Measurements from ENCODE around the gene TOR1AIP1.
"Not testable (repeated sequence)": the region's sequence is repeated elsewhere in the genome, so short reads cannot be mapped to it uniquely, and the experiment has no call there.

Gene TOR1AIP1

GRCh38 chr1:179950651-179951050 lies 68.6 kb downstream of the TOR1AIP1 start:
- Histone ChIP-seq H3K27ac (ENCODE audit: low read length) (no peak overlapping the region), H3K4me3 (ENCODE audit: low read depth in 1 of 2, low read length in 2 of 2) (no peak overlapping the region), H3K27me3 (ENCODE audit: low read depth, low read length) (no peaks in the 10 kb centered on the region), H3K9me3 (ENCODE audit: control insufficient read depth in 1 of 2, low read length in 2 of 2) (no peaks in the 10 kb centered on the region), H3K4me1 (ENCODE audit: control insufficient read depth in 1 of 2, insufficient read depth in 2 of 2, low read length in 2 of 2) (peaks cover 0 to 4% of the 10 kb centered on the region in 2 donors), H3K36me3 (ENCODE audit: control insufficient read depth in 1 of 2, insufficient read depth in 2 of 2, low read length in 2 of 2) (no peaks in the 10 kb centered on the region)

DNA sequence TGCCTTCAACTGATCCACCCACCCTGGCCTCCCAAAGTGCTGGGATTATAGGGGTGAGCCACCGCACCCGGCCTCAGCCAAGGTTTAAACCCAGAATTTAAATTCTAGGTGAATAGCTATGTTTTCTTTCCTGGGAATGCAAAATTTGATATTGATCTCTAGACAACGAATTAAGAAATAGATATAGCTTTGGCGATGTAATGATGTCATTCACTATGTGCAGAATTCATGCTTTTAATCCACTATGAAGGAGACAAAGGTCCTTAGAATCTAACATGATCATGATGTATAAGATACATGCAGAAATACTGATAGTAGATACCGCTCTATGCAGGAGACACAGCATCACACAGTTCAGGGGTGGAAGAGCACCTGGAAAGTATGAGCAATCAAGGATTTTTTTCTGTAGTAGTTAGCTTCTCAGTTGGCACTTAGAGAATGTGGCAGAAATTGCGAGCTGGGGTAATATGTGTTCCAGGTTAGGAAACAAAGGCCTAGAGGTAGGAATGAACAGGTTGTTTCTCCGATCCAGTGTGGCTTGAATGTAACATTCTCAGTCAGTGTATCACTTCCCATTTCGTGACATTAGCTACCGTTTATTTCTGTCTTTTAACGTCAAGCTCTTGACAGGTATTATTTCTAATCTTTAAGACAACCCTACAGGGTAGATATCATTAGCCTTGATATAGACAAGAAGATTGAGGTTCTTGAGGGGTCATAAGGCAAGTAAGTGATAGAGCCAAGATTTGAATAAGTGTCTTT lies 69.5 kb downstream of the TOR1AIP1 start:
- peaks cover 4 to 8% of the 10 kb centered on the region in 2 donors for H3K4me1 ChIP-seq (ENCODE audit: control insufficient read depth in 1 of 2, insufficient read depth in 2 of 2, low read length in 2 of 2)
- H3K27ac ChIP-seq (ENCODE audit: low read length) = no peak overlapping the region
- H3K4me3 ChIP-seq (ENCODE audit: low read depth in 1 of 2, low read length in 2 of 2) = no peak overlapping the region
- H3K9me3 ChIP-seq (ENCODE audit: control insufficient read depth in 1 of 2, low read length in 2 of 2) = no peaks in the 10 kb centered on the region
- no peaks in the 10 kb centered on the region for H3K27me3 ChIP-seq (ENCODE audit: low read depth, low read length)
- H3K36me3 ChIP-seq (ENCODE audit: control insufficient read depth in 1 of 2, insufficient read depth in 2 of 2, low read length in 2 of 2) = no peaks in the 10 kb centered on the region

DNA sequence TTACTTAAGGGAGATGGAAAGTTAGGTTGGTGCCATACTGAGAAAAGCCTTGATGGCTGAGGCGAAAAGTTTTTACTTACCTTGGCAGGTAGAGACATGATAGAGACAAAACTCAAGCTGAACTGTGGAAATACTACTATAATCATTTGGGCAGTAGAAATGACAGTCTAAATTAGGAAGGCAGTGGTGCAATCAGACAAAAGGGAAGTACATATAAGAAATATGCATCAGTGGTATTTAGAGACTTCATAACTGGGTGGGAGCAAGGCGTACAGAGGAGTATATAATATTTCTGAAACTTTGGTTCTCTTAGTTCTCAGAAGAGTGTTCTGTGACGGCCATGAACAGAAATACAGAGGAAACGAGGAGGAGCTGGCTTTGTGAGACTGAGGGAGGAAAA lies 70.1 kb downstream of the TOR1AIP1 start:
- no peak overlapping the region for H3K27ac ChIP-seq (ENCODE audit: low read length)
- no peaks in the 10 kb centered on the region for H3K27me3 ChIP-seq (ENCODE audit: low read depth, low read length)
- H3K4me3 ChIP-seq (ENCODE audit: low read depth in 1 of 2, low read length in 2 of 2) = no peak overlapping the region
- no peaks in the 10 kb centered on the region for H3K9me3 ChIP-seq (ENCODE audit: control insufficient read depth in 1 of 2, low read length in 2 of 2)
- no peaks in the 10 kb centered on the region for H3K36me3 ChIP-seq (ENCODE audit: control insufficient read depth in 1 of 2, insufficient read depth in 2 of 2, low read length in 2 of 2)
- H3K4me1 ChIP-seq (ENCODE audit: control insufficient read depth in 1 of 2, insufficient read depth in 2 of 2, low read length in 2 of 2) = peaks cover 7 to 12% of the 10 kb centered on the region in 2 donors

DNA sequence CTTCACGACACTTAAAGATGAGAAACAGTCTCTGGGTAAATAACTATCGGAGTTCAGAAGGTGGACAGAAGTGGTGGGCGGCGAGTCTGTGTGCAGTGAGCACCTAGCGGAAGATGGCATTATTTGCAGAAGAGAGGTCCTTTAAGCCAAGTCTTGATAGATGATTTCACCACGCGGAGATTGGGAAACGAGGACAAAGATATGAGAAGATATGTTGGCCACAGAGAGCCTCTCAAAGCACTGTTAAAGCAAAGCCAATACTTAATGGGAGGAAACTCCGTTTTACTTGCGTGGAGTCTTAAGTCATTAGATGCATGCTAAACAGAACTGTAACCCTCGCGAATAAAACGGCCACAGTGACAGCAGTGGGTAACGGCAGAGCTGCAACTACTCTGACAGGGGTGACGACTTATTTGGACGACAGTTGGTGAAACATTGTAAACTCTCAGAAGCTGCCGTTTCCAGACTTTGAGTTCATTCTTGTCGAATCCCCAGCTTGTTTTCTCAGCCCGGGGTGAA lies 71.9 kb downstream of the TOR1AIP1 start:
- H3K36me3 ChIP-seq (ENCODE audit: control insufficient read depth in 1 of 2, insufficient read depth in 2 of 2, low read length in 2 of 2) = no peaks in the 10 kb centered on the region
- H3K4me3 ChIP-seq (ENCODE audit: low read depth in 1 of 2, low read length in 2 of 2) = peak overlapping the region; percentile 83 to 89
- peak overlapping the region; percentile 93 for H3K27ac ChIP-seq (ENCODE audit: low read length)
- H3K4me1 ChIP-seq (ENCODE audit: control insufficient read depth in 1 of 2, insufficient read depth in 2 of 2, low read length in 2 of 2) = peaks cover 17 to 24% of the 10 kb centered on the region in 2 donors
- no peaks in the 10 kb centered on the region for H3K27me3 ChIP-seq (ENCODE audit: low read depth, low read length)
- no peaks in the 10 kb centered on the region for H3K9me3 ChIP-seq (ENCODE audit: control insufficient read depth in 1 of 2, low read length in 2 of 2)

- Histone ChIP-seq H3K4me3 (ENCODE audit: low read depth in 1 of 2, low read length in 2 of 2) (peak within 1 kb of the TSS; percentile 83 to 89), H3K36me3 (ENCODE audit: control insufficient read depth in 1 of 2, insufficient read depth in 2 of 2, low read length in 2 of 2) (no peaks in the 10 kb centered on the region), H3K4me1 (ENCODE audit: control insufficient read depth in 1 of 2, insufficient read depth in 2 of 2, low read length in 2 of 2) (peaks cover 17 to 24% of the 10 kb centered on the region in 2 donors), H3K27ac (ENCODE audit: low read length) (peak within 1 kb of the TSS; percentile 93), H3K9me3 (ENCODE audit: control insufficient read depth in 1 of 2, low read length in 2 of 2) (no peaks in the 10 kb centered on the region), H3K27me3 (ENCODE audit: low read depth, low read length) (no peaks in the 10 kb centered on the region)
These were observed 72.6 kb downstream of the TOR1AIP1 start, which contains the start of gene CEP350 for GRCh38 chr1:179954493-179955286. TSS of gene CEP350 (plus strand) at chr1:179954810. CDS start at chr1:179986182, 31,372 bp downstream.

DNA sequence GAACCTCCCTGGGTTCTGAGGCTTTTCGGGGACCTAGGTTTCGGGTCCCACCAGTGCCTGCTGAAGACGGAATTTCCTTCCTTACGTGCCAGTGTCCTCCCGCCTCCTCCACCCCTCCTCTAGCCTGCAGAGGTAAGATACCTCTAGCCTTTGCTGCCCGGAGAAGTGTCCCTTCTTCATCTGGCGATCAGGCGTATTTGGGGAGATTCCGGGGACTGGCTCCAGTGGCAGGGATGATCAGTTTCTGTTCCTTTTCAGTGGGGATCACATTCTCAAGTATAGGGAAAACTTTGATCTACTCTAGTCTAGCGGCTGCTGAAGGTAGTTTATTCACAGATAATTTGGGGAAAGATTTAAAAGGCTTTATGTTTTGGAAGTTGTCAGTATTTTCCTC lies 73.2 kb downstream of the TOR1AIP1 start:
- H3K36me3 ChIP-seq (ENCODE audit: control insufficient read depth in 1 of 2, insufficient read depth in 2 of 2, low read length in 2 of 2) = no peaks in the 10 kb centered on the region
- H3K27ac ChIP-seq (ENCODE audit: low read length) = peak overlapping the region; percentile 93
- peaks cover 17 to 24% of the 10 kb centered on the region in 2 donors for H3K4me1 ChIP-seq (ENCODE audit: control insufficient read depth in 1 of 2, insufficient read depth in 2 of 2, low read length in 2 of 2)
- peak overlapping the region; percentile 83 to 89 for H3K4me3 ChIP-seq (ENCODE audit: low read depth in 1 of 2, low read length in 2 of 2)
- no peaks in the 10 kb centered on the region for H3K27me3 ChIP-seq (ENCODE audit: low read depth, low read length)
- no peaks in the 10 kb centered on the region for H3K9me3 ChIP-seq (ENCODE audit: control insufficient read depth in 1 of 2, low read length in 2 of 2)

DNA sequence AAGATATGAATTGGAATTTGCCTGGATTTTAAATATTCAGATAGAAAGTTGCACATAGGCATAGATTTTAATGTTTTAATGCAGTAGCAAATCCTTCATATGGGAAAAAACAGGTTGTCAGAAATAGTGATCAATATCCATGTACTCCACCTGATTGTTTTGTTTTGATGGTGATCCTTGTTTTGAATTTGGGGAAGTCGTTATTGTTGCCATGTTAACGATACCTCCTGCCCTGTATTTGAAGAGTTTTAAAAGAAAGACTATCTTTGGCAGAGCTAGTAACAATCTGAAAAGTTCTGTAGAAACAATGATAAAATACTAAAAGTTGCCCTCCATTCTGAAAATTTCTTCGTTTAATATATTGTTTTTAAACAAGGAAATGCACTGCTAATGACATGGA lies 73.6 kb downstream of the TOR1AIP1 start:
- H3K36me3 ChIP-seq (ENCODE audit: control insufficient read depth in 1 of 2, insufficient read depth in 2 of 2, low read length in 2 of 2) = no peaks in the 10 kb centered on the region
- H3K27me3 ChIP-seq (ENCODE audit: low read depth, low read length) = no peaks in the 10 kb centered on the region
- peaks cover 17 to 24% of the 10 kb centered on the region in 2 donors for H3K4me1 ChIP-seq (ENCODE audit: control insufficient read depth in 1 of 2, insufficient read depth in 2 of 2, low read length in 2 of 2)
- H3K27ac ChIP-seq (ENCODE audit: low read length) = peak overlapping the region; percentile 93
- H3K9me3 ChIP-seq (ENCODE audit: control insufficient read depth in 1 of 2, low read length in 2 of 2) = no peaks in the 10 kb centered on the region
- H3K4me3 ChIP-seq (ENCODE audit: low read depth in 1 of 2, low read length in 2 of 2) = peak overlapping the region; percentile 83 to 89

GRCh38 chr1:179958359-179958758 lies 76.3 kb downstream of the TOR1AIP1 start:
- Histone ChIP-seq H3K4me1 (ENCODE audit: control insufficient read depth in 1 of 2, insufficient read depth in 2 of 2, low read length in 2 of 2) (peaks cover 17 to 24% of the 10 kb centered on the region in 2 donors), H3K4me3 (ENCODE audit: low read depth in 1 of 2, low read length in 2 of 2) (no peak overlapping the region), H3K27me3 (ENCODE audit: low read depth, low read length) (no peaks in the 10 kb centered on the region), H3K36me3 (ENCODE audit: control insufficient read depth in 1 of 2, insufficient read depth in 2 of 2, low read length in 2 of 2) (peaks cover 0 to 4% of the 10 kb centered on the region in 2 donors), H3K27ac (ENCODE audit: low read length) (no peak overlapping the region), H3K9me3 (ENCODE audit: control insufficient read depth in 1 of 2, low read length in 2 of 2) (no peaks in the 10 kb centered on the region)

DNA sequence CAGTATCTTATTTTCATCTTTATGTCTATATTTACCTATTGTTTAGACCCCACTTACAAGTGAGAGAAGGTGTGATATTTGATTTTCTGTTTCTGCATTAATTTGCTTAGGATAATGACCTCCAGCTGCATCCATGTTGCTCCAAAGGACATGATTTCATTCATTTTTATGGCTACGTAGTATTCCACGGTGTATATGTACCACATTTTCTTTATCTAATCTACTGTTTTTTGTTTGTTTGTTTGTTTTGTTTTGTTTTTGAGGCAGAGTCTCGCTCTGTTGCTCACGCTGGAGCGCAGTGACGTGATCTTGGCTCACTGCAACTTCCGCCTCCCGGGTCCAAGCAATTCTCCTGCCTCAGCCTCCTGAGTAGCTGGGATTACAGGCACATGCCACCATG lies 80.1 kb downstream of the TOR1AIP1 start:
- H3K27me3 ChIP-seq (ENCODE audit: low read depth, low read length); H3K9me3 ChIP-seq (ENCODE audit: control insufficient read depth in 1 of 2, low read length in 2 of 2); H3K36me3 ChIP-seq (ENCODE audit: control insufficient read depth in 1 of 2, insufficient read depth in 2 of 2, low read length in 2 of 2); H3K27ac ChIP-seq (ENCODE audit: low read length); H3K4me3 ChIP-seq (ENCODE audit: low read depth in 1 of 2, low read length in 2 of 2): not testable (repeated sequence)
- peaks cover 12 to 17% of the 10 kb centered on the region in 2 donors for H3K4me1 ChIP-seq (ENCODE audit: control insufficient read depth in 1 of 2, insufficient read depth in 2 of 2, low read length in 2 of 2)

- peaks cover 0 to 8% of the 10 kb centered on the region in 2 donors for H3K36me3 ChIP-seq (ENCODE audit: control insufficient read depth in 1 of 2, insufficient read depth in 2 of 2, low read length in 2 of 2)
- peaks cover 2 to 15% of the 10 kb centered on the region in 2 donors for H3K4me1 ChIP-seq (ENCODE audit: control insufficient read depth in 1 of 2, insufficient read depth in 2 of 2, low read length in 2 of 2)
- H3K9me3 ChIP-seq (ENCODE audit: control insufficient read depth in 1 of 2, low read length in 2 of 2) = peaks cover 0 to 3% of the 10 kb centered on the region in 2 donors
These were observed 84.5 kb downstream of the TOR1AIP1 start for GRCh38 chr1:179966551-179966950.

DNA sequence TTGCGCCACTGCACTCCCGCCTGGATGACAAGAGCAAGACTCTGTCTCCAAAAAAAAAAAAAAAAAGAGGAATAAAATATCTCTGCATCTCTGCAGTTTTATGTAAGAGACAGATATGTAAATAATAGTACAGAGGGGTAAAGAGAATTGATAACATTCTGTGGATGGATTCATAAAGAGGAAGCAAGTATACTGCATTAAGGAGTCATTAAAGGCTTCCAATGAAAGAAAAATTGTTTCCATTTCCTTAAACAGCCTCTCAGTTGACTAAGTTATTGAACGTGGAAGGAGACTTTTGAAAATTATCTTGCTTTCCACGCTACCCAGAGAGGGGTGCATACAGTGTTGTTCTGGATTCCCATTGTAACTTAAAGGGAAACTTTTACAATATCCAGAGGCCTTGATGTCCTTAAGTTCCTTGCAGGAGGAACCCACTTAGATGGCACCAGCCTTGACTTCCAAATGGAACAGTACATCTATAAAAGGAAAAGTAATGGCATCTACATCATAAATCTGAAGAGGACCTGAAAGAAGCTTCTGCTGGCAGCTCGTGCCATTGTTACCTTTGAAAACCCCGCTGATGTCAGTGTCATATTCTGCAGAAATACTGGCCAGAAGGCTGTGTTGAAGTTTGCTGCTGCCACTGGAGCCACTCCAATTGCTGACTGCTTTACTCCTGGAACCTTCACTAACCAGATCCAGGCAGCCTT lies 86.4 kb downstream of the TOR1AIP1 start:
- Histone ChIP-seq H3K4me1 (ENCODE audit: control insufficient read depth in 1 of 2, insufficient read depth in 2 of 2, low read length in 2 of 2) (peaks cover 2 to 15% of the 10 kb centered on the region in 2 donors), H3K27ac (ENCODE audit: low read length) (no peak overlapping the region), H3K36me3 (ENCODE audit: control insufficient read depth in 1 of 2, insufficient read depth in 2 of 2, low read length in 2 of 2) (peaks cover 0 to 4% of the 10 kb centered on the region in 2 donors), H3K9me3 (ENCODE audit: control insufficient read depth in 1 of 2, low read length in 2 of 2) (peaks cover 0 to 3% of the 10 kb centered on the region in 2 donors), H3K4me3 (ENCODE audit: low read depth in 1 of 2, low read length in 2 of 2) (no peak overlapping the region), H3K27me3 (ENCODE audit: low read depth, low read length) (no peaks in the 10 kb centered on the region)

More at GRCh38 chr1:179966551-179966950, 84.5 kb downstream of the TOR1AIP1 start:
- no peak overlapping the region for H3K27ac ChIP-seq (ENCODE audit: low read length)
- no peak overlapping the region for H3K4me3 ChIP-seq (ENCODE audit: low read depth in 1 of 2, low read length in 2 of 2)
- no peaks in the 10 kb centered on the region for H3K27me3 ChIP-seq (ENCODE audit: low read depth, low read length)

All from muscle layer of duodenum (tissue), 2 donors.